Muscle layer of colon (tissue), 2 donors: ENCODE data around the gene MOV10L1.
A peak's percentile ranks its signal among the peaks of the same experiment; 100 is the strongest.

ENCODE experiments used
- H3K27ac ChIP-seq: one replicate; pipeline ENCODE4 v1.7.0; 2013; ENCODE audit warnings: low read depth, mild to moderate bottlenecking, low read length, moderate library complexity
- H3K27me3 ChIP-seq, 2 donors: one replicate each; pipeline ENCODE4 v1.7.0; 2013; ENCODE audit warnings: low read length in 2 of 2, mild to moderate bottlenecking in 2 of 2; ENCODE audit not compliant: insufficient read depth in 2 of 2, control insufficient read depth in 1 of 2
- H3K36me3 ChIP-seq: one replicate; pipeline ENCODE4 v1.7.0; 2013; ENCODE audit warnings: mild to moderate bottlenecking, low read length; ENCODE audit not compliant: insufficient read depth
- H3K4me1 ChIP-seq: one replicate; pipeline ENCODE4 v1.7.0; 2013; ENCODE audit warnings: mild to moderate bottlenecking, low read length; ENCODE audit not compliant: insufficient read depth
- H3K4me3 ChIP-seq, 2 donors: one replicate each; pipeline ENCODE4 v1.7.0; 2013; ENCODE audit warnings: low read length in 2 of 2, low read depth in 1 of 2, mild to moderate bottlenecking in 1 of 2, moderate library complexity in 1 of 2
- H3K9ac ChIP-seq: one replicate; pipeline ENCODE4 v1.7.0; 2013; ENCODE audit warnings: low read length
- H3K9me3 ChIP-seq: one replicate; pipeline ENCODE4 v1.7.0; 2013; ENCODE audit warnings: mild to moderate bottlenecking, low read length
- donor health status: abdominal sarcoma.
- donor health status: Adenocarcinoma of cecum.

The MOV10L1 gene

GRCh38 chr22:50196256-50196655 lies 106.5 kb downstream of the MOV10L1 start:
- H3K4me3 ChIP-seq = no peak overlapping the region
- H3K9me3 ChIP-seq = no peaks in the 10 kb centered on the region
- no peaks in the 10 kb centered on the region for H3K27me3 ChIP-seq
- peaks cover 7% of the 10 kb centered on the region for H3K36me3 ChIP-seq
- no peak overlapping the region for H3K9ac ChIP-seq
- H3K4me1 ChIP-seq = peaks cover 8% of the 10 kb centered on the region
- no peak overlapping the region for H3K27ac ChIP-seq

DNA sequence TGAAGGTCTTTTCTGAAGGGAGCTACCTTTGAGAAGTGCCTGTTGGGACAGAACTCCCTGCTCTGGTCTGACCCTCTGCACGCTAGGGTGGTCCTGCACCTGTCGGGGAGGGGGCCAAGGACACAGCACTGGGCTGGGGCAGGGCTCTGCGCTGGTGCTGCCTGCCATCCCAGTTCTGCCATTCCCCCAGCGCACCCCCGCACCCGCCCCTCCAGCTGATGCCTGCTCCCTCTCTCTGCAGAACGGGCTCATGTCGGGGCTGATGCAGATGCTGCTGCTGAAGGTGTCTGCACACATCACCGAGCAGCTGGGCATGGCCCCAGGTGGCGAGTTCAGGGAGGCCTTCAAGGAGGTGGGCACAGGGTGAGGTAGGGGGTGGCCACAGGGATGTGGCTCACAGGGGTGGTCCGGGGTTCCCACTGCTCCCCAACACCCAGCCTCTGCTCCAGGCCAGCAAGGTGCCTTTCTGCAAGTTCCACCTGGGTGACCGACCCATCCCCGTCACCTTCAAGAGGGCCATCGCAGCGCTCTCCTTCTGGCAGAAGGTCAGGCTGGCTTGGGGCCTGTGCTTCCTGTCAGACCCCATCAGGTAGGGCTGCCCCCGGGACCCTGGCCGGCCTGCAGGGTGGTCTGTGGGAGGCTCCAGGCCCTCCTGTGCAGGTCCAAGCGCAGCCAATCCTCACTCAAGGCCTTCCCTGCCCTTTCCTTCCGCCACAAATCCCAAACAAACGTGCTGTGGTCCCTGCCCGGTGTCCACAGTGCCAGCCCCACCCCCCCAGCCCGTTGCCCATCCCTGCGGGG lies 107.4 kb downstream of the MOV10L1 start:
- Histone ChIP-seq H3K9me3 (no peaks in the 10 kb centered on the region), H3K9ac (no peak overlapping the region), H3K27ac (no peak overlapping the region), H3K36me3 (peaks cover 7% of the 10 kb centered on the region), H3K4me1 (peaks cover 12% of the 10 kb centered on the region), H3K4me3 (no peak overlapping the region), H3K27me3 (no peaks in the 10 kb centered on the region)

- H3K27ac ChIP-seq = no peak overlapping the region
- no peak overlapping the region for H3K4me3 ChIP-seq
- H3K4me1 ChIP-seq = peaks cover 17% of the 10 kb centered on the region
- no peaks in the 10 kb centered on the region for H3K27me3 ChIP-seq
- no peak overlapping the region for H3K9ac ChIP-seq
- H3K36me3 ChIP-seq = peaks cover 9% of the 10 kb centered on the region
- no peaks in the 10 kb centered on the region for H3K9me3 ChIP-seq
Measured at GRCh38 chr22:50197856-50198623, 108.2 kb downstream of the MOV10L1 start.

DNA sequence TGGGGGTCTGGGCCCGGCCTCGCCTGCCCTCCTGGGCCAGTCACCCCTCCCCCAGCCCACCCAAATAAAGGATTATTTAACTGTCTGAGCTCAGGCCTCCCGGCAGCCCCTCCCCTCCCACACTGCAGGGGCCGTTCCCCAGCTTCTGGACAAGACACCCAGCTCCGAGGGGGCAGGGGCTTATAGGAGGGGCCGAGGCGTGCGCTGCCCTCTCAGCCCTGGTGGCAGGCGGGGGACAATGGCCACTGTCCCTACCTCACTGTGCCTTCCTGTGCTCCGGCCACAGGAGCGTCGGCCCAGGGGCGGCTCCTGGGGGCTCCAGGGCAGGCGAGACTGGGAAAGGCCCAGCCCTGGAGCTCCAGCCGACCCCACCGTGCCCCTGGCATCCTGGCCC lies 108.8 kb downstream of the MOV10L1 start:
- Histone ChIP-seq H3K4me1 (peaks cover 17% of the 10 kb centered on the region), H3K36me3 (peaks cover 15% of the 10 kb centered on the region), H3K9me3 (no peaks in the 10 kb centered on the region), H3K27me3 (no peaks in the 10 kb centered on the region), H3K9ac (no peak overlapping the region), H3K4me3 (no peak overlapping the region), H3K27ac (no peak overlapping the region)

GRCh38 chr22:50199251-50199721 lies 109.5 kb downstream of the MOV10L1 start:
- Histone ChIP-seq H3K9me3 (no peaks in the 10 kb centered on the region), H3K27ac (no peak overlapping the region), H3K4me3 (peak overlapping the region in 1 of 2 donors; percentile 55), H3K9ac (no peak overlapping the region), H3K27me3 (no peaks in the 10 kb centered on the region), H3K36me3 (peaks cover 16% of the 10 kb centered on the region), H3K4me1 (peaks cover 17% of the 10 kb centered on the region)

DNA sequence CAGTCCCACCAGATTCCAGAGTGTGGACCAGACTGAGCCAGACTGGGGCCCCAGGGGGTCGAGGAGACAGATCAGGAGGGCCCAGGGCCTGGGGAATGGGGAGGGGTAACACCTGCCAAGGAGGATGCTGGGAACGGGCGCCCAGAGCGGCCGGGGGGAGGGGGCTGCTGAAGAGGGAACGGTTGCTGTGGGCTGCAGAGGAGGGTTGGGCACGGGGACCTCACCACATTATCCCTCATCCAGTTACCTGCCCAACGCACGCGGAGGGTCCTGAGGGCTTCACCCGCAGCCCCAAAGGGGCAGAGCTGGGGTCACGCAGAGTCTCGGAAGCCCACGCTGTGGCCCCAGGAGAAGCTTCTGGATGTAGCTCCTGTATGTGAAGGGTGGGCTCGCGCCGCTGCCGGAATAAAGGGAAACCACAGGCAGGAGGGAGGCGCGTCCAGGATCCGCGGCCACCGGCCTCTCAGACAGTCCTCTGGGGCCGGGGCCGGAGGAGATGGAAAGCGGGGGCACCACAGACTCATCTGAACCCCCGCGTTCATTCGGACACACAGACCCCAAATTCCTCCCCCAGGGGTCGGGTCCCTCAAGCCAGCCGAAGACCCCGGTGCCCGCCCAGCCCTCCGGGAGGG lies 110.1 kb downstream of the MOV10L1 start:
- Histone ChIP-seq H3K27ac (peak overlapping the region; percentile 27), H3K9me3 (no peaks in the 10 kb centered on the region), H3K4me3 (peak overlapping the region; percentile 55 to 74), H3K27me3 (no peaks in the 10 kb centered on the region), H3K4me1 (peaks cover 17% of the 10 kb centered on the region), H3K9ac (no peak overlapping the region), H3K36me3 (peaks cover 11% of the 10 kb centered on the region)

- Histone ChIP-seq H3K4me1 (peaks cover 17% of the 10 kb centered on the region), H3K36me3 (peaks cover 11% of the 10 kb centered on the region), H3K4me3 (peak within 1 kb of the TSS; percentile 63 to 74), H3K9ac (peak within 1 kb of the TSS; percentile 49), H3K27me3 (no peaks in the 10 kb centered on the region), H3K9me3 (no peaks in the 10 kb centered on the region), H3K27ac (peak within 1 kb of the TSS; percentile 58)
Measured at GRCh38 chr22:50200461-50201190, 110.8 kb downstream of the MOV10L1 start, which contains the start of gene SELENOO. TSS of gene SELENOO (plus strand) at chr22:50201011. CDS start at chr22:50201037, 26 bp downstream.

- Histone ChIP-seq H3K27ac (peak overlapping the region; percentile 58), H3K4me1 (peaks cover 17% of the 10 kb centered on the region), H3K36me3 (peaks cover 18% of the 10 kb centered on the region)
Measured at GRCh38 chr22:50201191-50202129, 111.7 kb downstream of the MOV10L1 start.

GRCh38 chr22:50202130-50202666 lies 112.4 kb downstream of the MOV10L1 start:
- Histone ChIP-seq H3K9ac (peak overlapping the region; percentile 49), H3K4me1 (peaks cover 17% of the 10 kb centered on the region)

More at GRCh38 chr22:50201191-50202129, 111.7 kb downstream of the MOV10L1 start:
- no peaks in the 10 kb centered on the region for H3K27me3 ChIP-seq
- H3K4me3 ChIP-seq = peak overlapping the region; percentile 63 to 74
- no peaks in the 10 kb centered on the region for H3K9me3 ChIP-seq
- H3K9ac ChIP-seq = peak overlapping the region; percentile 49

DNA sequence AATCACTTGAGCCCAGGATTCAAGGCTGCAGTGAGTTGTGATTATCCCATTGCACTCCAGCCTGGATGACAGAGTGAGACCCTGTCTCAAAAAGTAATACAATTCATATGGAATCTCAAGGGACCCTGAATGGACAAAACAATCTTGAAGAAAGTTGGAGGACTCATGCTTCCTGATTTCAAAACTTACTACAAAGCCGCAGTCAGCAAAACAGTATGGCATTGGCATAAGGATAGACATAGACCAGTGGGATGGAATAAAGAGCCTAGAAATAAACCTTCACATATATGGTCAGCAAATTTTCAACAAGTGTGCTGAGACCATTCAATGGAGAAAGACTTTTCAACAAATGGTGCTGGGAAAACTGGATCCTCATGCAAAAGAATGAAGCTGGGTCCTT lies 113.5 kb downstream of the MOV10L1 start:
- H3K9ac ChIP-seq = no peak overlapping the region
- peaks cover 30% of the 10 kb centered on the region for H3K36me3 ChIP-seq
- H3K27me3 ChIP-seq = no peaks in the 10 kb centered on the region
- no peaks in the 10 kb centered on the region for H3K9me3 ChIP-seq
- H3K4me1 ChIP-seq = peaks cover 17% of the 10 kb centered on the region
- H3K4me3 ChIP-seq = no peak overlapping the region
- H3K27ac ChIP-seq = no peak overlapping the region

More at GRCh38 chr22:50202130-50202666, 112.4 kb downstream of the MOV10L1 start:
- Histone ChIP-seq H3K27ac (no peak overlapping the region), H3K27me3 (no peaks in the 10 kb centered on the region), H3K9me3 (no peaks in the 10 kb centered on the region), H3K4me3 (peak overlapping the region; percentile 63 to 64), H3K36me3 (peaks cover 25% of the 10 kb centered on the region)
